Retina (tissue), 1 donor: ENCODE results near the gene KIF6.
"Not testable (repeated sequence)": the region's sequence is repeated elsewhere in the genome, so short reads cannot be mapped to it uniquely, and the experiment has no call there.

Experiments used
- DNase-seq: peaks from one replicate; pipeline ENCODE4 v3.0.0-alpha.2; 2016

Gene KIF6

GRCh38 chr6:39543095-39543494 lies 182.1 kb downstream of the KIF6 start:
- no peak for DNase-seq

- no peak for DNase-seq
These were observed 184.8 kb downstream of the KIF6 start for GRCh38 chr6:39540454-39540853.

- DNase-seq: no peak
These were observed 194.9 kb downstream of the KIF6 start for GRCh38 chr6:39530201-39530759.

DNA sequence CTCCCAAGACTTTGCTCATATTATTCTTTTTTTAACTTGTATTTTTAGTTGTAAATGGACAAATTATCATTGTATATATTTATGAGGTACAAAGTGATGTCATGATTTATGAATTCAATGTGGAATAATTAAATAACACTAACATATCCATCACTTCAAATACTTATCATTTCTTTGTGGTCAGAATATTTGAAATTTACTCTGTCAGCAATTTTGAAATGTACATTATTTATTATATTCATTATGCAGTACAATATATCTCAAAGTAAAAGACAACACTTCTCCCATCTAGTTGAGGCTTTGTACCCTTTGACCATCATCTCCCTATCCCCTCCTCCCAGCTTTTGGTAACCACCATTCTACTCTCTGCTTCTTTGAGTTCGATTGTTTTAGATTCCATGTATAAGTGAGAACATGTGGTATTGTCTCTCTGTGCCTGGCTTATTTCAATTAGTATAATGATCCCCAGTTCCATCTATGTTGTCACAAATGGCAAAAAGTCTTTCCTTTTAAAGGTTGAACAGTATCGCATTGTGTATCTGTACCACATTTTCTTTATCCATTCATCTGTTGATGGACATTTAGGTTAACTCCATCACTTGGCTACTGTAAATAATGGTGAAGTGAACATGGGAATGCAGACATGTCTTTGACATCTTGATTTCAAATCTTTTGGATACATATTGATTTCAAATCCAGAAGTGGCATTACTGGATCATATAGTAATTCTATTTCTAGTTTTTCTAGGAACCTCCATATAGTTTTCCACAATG lies 197.2 kb downstream of the KIF6 start:
- no peak for DNase-seq

DNA sequence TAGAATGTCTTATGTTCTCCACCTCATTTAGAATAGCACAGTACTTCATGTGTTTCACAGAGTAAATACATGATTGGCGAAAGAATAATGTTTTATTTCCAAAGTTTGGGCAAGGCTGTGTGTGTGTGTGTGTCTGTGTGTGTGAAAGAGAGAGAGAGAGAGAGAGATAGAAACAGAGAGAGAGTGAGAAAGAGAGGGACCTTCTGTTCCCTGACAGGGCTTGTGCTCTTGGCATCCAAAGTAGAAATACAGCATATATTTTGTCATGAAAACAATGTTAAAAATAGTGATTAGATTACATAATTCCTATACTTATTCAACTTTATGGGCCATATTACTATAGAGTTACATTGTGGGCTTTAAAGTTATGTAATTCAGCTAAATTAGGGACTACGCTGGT lies 201.2 kb downstream of the KIF6 start:
- no peak for DNase-seq

GRCh38 chr6:39521958-39522357 lies 203.2 kb downstream of the KIF6 start:
- DNase-seq: no peak

DNA sequence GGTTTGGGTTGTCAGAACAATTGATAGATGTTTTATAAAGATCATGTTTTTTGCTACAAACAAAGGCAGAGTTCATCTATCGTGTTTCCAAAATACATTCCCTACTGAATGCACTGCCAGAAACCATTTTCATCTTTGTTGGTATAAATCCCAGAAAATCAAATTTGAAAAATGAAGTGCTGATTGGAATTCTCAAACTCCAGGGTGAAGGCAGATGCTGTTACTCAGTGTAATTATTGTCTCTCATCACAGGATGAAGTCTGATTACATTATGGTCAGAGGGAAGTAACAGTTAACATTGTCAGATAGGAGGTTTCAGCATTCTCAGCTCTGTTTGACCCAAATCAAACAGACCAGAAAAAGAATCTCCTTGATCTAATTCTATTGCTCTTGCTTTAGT lies 204.3 kb downstream of the KIF6 start:
- DNase-seq: no peak

- DNase-seq: no peak
These were observed 204.8 kb downstream of the KIF6 start for GRCh38 chr6:39520411-39520810.

GRCh38 chr6:39518221-39518620 lies 207.0 kb downstream of the KIF6 start:
- no peak for DNase-seq

- DNase-seq: no peak
These were observed 207.5 kb downstream of the KIF6 start for GRCh38 chr6:39517756-39518155.

- DNase-seq: no peak
These were observed 208.7 kb downstream of the KIF6 start for GRCh38 chr6:39516471-39516870.

- DNase-seq: no peak
These were observed 209.7 kb downstream of the KIF6 start for GRCh38 chr6:39515471-39515870.

GRCh38 chr6:39515006-39515405 lies 210.2 kb downstream of the KIF6 start:
- no peak for DNase-seq

- not testable (repeated sequence) for DNase-seq
These were observed 215.4 kb downstream of the KIF6 start for GRCh38 chr6:39509831-39510230.

DNA sequence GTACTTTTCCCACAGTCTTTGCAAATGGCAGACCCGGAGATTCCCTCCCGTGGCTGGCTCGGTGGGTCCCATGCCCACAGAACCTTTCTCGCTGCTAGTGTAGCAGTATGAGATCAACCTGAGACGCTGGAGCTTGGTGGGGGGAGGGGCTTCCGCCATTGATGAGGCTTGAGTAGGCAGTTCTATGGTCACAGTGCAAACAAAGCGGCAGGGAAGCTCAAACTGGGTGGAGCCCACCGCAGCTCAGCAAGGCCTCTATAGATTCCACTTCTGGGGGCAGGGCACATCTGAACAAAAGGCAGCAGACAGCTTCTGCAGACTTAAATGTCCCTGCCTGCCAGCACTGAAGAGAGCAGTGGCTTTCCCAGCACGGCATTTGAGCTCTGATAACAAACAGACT lies 216.7 kb downstream of the KIF6 start:
- DNase-seq: no peak

- no peak for DNase-seq
These were observed 217.7 kb downstream of the KIF6 start for GRCh38 chr6:39507331-39507998.

DNA sequence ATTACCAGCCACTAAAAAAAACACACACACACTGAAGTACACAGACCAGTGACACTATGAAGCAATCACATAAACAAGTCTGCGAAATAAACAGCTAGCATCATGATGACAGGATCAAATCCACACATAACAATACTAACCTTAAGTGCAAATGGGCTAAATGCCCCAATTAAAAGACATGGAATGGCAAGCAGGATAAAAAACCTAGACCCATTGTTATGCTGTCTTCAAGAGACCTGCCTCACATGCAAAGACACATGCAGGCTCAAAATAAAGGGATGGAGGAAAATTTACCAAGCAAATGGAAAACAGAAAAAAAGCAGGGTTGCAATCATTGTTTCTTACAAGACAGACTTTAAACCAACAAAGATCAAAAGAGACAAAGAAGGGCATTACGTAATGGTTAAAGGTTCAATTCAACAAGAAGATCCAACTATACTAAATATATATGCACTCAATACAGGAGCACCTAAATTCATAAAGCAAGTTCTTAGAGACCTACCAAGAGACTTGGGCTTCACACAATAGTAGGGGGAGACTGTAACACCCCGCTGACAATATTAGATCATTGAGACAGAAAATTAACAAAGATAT lies 222.7 kb downstream of the KIF6 start:
- not testable (repeated sequence) for DNase-seq

DNA sequence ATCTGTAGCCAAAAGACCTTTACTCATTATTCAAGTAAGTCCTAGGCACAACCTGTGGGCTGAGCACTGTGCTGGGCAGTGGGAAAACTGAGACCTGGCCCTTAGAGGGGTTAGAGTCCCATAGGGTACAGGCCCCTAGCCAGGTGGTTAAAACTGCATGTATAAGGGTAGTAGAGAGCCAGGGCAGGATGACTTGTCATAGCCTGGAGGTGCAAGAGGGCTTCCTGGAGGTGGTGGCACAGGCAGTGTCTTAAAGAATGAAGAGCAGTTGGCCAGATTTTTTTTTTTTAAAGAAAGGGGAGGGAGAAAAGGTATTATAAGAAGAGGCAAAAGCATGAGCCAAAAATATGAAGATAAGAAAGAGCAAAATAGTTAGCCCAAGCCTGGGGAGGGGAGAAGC lies 226.2 kb downstream of the KIF6 start:
- no peak for DNase-seq

GRCh38 chr6:39498096-39498495 lies 227.1 kb downstream of the KIF6 start:
- no peak for DNase-seq

DNA sequence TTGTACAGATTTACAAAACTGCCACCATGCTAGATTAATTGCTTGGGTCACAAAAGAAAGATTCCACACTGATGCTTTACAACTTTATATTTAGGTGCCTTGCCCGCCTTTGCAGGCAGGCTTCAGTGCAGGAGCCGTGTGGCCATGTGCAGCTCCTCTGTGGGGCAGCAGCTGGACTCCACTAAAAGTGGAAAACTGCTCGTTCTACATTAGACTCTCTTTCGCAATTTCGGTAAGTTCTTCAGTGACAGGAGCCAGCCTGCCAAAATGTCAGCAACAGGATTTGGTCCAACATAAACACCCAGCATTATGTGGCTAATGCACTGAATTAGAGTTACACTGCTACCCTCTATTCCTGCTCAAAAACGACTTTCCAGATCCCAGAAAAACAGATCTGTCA lies 228.3 kb downstream of the KIF6 start:
- DNase-seq: no peak

- DNase-seq: no peak
These were observed 228.8 kb downstream of the KIF6 start for GRCh38 chr6:39496456-39496855.

- no peak for DNase-seq
These were observed 229.6 kb downstream of the KIF6 start for GRCh38 chr6:39495640-39496039.

- no peak for DNase-seq
These were observed 230.2 kb downstream of the KIF6 start for GRCh38 chr6:39494998-39495397.

DNA sequence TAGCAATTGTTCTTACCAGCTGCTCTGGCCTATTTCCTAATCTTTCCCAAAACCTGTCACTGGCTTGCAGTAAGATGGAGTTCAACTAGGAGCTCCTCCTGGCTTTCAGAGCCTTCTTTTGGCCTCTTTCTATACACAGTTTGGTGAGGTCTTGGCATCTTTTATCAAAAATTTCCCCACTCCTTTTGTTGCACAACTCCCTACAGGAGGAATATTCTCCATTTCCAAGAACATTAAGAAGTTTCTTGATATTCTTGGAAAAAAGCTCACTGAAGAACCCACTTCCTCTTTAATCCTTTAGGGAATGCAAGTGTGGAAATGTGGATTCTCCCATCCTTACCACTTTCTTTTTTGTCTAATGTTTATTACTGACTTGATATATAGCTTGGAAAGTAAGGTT lies 231.4 kb downstream of the KIF6 start:
- DNase-seq: no peak
